WTC11 (cell line): ENCODE data around the gene ZC3H12C.

ENCODE experiments used
- CREB1 ChIP-seq: sonication (generic); formaldehyde crosslinking; IDR thresholded peaks from 2 replicates; pipeline ENCODE4 v1.8.0; 2023; ENCODE audit warnings: mild to moderate bottlenecking, missing genetic modification reagents
- CTCF ChIP-seq: fragments of 200-600 bp; IDR thresholded peaks from 2 replicates; pipeline ENCODE4 v1.8.0; 2022; ENCODE audit warnings: antibody characterized with exemption
- MAX ChIP-seq: sonication (generic); formaldehyde crosslinking; IDR thresholded peaks from 2 replicates; pipeline ENCODE4 v1.8.0; 2022; ENCODE audit warnings: mild to moderate bottlenecking, missing genetic modification reagents
- ZSCAN18 ChIP-seq: fragments of 250-450 bp; sonication (Bioruptor Pico); IDR thresholded peaks from 2 replicates; pipeline ENCODE4 v2.1.2; 2022; ENCODE audit warnings: mild to moderate bottlenecking, moderate library complexity

GRCh38 chr11:110095554-110095953 is 2.4 kb downstream of the ZC3H12C start:
- TF ChIP-seq CREB1 (CRISPR knock-in tag) (no peak), CTCF (no peak), ZSCAN18 (CRISPR knock-in tag) (no peak), MAX (no peak)
